Prostate gland (tissue), 2 donors: ENCODE measurements around the gene BHLHE41.

Experiments used
- CTCF ChIP-seq, 4 experiments: fragments of 200-600 bp in 2 of 4; fragments of 450-650 bp in 2 of 4; sonication (generic) in 2 of 4; IDR thresholded peaks; 1 replicate in 3 of 4; 2 replicates in 1 of 4; pipeline ENCODE4 v1.5.1; 2016 to 2019; ENCODE audit warnings: antibody characterized with exemption in 4 of 4, mild to moderate bottlenecking in 2 of 4, moderate library complexity in 2 of 4
- POLR2A ChIP-seq: fragments of 450-650 bp; IDR thresholded peaks from one replicate; pipeline ENCODE4 v1.6.1; 2016; ENCODE audit warnings: antibody characterized with exemption, mild to moderate bottlenecking

GRCh38 chr12:26149968-26150500, 25.2 kb upstream of the BHLHE41 start:
- no peak for TF ChIP-seq CTCF (IDR thresholded peaks at IDR 0.05)
- TF ChIP-seq POLR2A: no peak
